ENCODE data around the gene ARHGEF38.

The ARHGEF38 gene

DNA sequence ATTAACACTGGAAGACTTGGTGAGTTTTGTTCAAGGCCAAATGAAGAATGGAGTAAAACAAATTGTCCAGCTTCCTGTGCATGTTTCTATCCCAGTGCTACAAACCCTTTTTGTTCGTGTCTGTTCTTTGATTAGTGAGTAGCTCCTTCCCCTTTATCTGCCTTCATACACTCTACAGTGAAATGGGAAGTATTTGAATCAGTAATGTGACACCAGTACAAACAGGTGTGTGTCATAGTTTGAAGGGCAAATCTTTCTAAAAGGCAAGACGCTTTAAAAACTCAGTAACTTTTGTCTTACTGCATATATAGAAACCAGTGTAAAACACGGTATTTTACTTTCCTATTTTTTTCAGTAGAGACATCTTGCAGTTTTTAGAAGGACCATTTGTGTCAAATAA lies 5.9 kb downstream of the ARHGEF38 start:
- no peak for DNase-seq (ENCODE audit: low read depth in 2 of 2)

DNA sequence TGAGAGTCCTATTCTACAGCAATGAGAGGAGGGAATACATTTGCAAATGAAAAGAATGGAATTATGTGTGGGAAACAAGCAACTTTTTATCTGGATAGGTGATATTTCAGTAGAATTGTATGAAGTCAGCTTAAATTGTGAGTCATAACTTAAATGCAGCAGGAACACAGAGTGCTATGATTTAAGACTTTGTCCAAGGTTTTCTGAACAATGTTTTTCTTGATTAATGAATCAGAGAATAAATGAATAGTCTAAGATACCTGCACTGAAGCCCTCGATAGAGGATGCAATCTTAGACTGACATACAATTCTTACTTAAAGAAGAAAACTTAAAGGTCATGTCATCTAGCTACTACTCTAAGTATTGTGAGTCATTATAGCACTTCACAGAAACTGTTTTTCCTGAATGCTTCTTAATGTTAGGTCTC lies 8.0 kb downstream of the ARHGEF38 start:
- DNase-seq (ENCODE audit: low read depth in 2 of 2): no peak

DNA sequence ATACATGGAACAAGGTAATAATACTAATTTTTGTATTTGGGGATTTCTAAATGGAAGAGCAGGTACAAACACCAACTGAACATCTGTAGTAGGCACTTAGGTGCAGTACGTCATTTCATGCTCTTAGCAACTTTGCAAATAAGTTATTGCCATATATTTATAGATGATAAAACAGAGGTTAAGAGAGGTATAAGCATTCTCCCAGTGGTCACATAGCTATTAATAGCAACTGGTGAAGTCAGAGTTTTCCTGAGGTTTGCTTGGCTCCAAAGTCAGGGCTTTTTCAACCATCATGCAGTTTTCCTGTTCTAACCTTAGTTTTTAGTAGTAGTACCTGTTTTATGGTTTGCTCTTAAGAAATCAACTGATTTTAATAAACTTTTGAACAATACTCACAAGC lies 10.9 kb downstream of the ARHGEF38 start:
- DNase-seq (ENCODE audit: low read depth in 2 of 2): no peak

DNA sequence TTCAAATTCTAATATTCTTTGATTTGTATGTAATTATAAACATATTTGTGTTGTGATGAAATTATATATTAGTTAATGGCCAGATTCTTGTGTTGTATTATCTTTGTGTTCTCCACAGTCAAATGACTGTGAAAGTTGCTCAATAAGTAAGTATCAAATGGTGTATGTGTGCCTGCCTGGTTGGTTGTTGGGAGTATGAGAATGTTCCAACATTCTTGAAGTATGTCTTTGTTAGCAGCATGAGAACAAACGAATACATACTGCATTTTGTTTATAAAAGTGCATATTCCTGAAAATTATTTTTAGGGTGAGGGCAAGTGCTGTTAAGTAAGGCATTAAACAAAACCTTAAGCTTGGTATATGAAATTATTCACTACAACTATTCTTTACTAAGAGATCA lies 16.2 kb downstream of the ARHGEF38 start:
- no peak for DNase-seq (ENCODE audit: low read depth in 2 of 2)

DNA sequence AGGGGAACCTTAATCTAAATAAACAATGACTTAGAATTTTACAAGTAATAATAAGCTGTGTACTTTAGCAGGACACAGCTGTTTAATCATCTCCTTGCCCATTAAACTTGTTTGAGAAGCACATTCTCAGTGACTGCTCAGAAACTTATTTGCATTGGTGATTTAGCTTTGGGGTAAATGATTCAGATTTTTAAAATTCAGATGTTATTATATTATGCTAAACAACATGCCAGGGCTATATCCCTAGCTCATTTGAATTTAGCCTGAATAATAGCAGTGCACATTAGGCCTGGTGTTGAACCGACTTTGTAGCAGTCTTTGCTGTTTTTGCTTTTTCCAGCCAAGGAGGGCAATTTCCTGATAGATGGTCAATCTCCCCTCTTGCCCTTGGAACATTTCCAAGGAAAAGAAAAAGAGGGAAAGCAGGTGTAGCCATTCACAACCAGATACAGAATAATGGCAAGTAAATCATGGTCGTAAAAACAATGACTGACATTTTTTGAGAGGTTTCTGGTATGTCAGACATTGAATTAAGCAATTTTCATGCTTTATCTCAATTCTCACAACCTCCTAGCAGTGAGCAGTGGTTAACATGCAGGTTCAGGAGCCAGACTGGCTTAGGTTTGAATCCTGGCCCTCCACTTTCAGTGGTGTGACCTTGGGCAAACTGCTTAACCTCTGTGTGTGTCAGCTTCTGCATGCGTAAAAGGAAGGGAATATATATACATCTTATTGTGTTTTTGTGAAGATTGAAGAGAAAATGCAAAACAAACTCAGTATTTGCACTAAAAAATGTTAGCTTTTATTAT lies 16.8 kb downstream of the ARHGEF38 start:
- no peak for DNase-seq (ENCODE audit: low read depth in 2 of 2)

DNA sequence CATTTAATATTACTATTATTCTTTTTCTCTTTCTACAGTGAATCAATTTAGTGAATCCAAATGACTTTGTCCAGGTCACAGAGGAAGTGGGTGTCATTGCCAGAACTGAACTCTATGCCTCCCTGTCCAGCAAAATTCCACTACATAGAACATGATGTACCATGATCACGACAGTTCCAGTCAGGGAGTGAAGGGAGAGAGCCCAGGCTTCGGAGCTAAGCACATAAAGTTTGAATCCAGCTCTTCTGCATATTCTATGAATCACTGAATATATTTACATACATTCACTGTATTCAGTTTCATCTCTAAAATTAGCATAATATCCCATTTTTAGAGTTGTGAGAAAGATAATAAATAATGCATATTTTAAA lies 17.4 kb downstream of the ARHGEF38 start:
- no peak for DNase-seq (ENCODE audit: low read depth in 2 of 2)

DNA sequence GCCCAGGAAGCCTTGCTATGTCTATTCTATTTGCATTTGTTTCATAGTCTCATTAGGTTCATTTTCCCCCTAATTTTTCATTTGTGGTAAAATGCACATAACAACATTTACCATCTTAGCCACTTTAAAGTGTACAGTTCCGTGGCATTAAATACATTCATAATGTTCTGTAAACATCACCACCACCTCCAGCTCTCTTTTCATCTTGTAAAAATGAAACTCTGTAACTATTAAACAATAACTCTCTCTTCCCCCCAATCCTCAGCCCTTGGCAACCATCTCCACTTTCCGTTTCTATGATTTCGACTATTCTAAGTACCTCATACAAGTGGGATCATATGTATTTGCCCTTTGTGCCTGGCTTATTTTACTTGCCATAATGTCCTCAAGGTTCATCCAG lies 19.9 kb downstream of the ARHGEF38 start:
- no peak for DNase-seq (ENCODE audit: low read depth in 2 of 2)

DNA sequence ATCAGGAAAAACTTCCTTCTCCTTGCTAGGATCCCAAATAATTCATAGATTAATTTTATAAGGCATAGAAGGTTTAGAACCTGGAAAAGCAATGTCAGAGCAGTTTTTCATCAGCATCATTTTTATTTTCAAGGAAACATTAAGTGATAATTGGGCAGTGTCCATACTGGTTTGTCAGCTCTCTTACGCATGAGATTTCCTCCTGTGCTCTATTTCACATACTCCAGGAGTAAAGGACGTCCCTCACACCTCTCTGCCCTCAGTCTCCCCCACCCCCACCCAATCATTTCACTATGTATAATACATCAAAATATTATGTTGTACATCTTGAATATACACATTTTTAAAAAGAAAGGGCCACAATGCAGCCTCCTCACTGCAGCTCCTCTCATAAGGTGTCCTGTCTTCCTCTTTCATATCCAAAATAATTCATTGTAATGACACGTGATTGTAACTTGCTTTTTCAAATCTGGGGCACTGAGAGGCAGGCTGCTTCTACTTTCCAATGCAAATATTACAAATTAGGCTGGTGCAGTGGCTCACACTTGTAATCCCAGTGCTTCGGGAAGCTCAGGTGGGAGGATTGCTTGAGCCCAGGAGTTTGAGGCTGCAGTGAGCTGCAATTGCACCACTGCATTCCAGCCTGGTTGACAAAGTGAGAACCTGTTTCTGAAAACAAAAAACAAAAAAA lies 34.4 kb downstream of the ARHGEF38 start:
- no peak for DNase-seq (ENCODE audit: low read depth in 2 of 2)

DNA sequence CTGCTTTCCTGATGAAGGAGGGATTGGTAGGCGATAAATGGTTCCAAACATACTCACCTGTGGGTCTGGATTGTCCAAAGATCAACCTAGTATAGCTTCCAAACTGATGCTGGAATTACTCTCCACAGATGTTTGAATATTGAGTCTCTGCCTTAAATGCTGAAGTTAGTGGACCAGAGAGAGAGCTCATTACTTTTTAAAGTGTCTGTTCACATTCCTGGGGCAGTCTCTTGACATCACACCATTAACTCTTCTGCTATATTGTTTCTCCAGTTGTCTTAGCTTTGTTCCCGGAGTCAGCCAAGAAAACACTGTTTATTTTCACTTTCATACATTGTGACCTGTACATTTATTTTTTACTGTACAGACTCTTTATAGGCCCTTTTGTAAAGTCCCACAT lies 35.4 kb downstream of the ARHGEF38 start:
- DNase-seq (ENCODE audit: low read depth in 2 of 2): no peak

DNA sequence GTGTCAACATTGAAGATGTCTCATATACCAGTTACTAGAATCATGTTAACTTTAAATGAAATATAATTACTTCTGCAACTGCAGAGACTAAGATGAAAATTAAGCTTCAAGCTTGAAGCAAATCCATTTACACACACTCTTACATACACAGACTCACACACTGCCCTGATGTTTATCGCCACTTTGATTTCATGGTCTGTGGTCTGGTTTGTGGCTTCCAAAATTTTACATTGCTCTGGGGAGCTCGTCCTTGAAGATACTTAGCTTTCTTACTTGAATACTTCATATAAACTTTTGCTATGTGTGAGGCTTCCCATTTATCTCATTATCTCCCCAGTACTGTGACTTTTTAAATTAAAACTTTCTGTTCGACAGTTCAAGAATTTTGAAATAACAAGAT lies 35.8 kb downstream of the ARHGEF38 start:
- DNase-seq (ENCODE audit: low read depth in 2 of 2): no peak

DNA sequence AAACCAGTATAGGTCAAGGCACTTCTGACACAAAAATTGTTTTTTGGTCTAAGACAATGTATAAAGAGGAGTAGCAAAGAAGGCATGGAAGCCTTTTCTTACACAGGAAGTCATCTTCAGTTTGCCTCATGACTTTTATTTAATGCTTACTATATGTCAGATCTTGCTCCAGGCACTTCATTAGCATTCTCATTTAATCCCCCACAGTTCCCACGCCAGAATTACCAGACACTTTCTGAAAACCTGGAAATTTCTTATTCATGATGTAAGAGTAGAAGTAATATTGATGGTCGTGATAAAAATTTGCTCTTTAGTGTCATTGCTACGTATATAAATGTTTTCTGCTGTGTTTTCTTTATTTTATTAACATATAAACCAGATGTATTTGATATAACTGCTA lies 39.2 kb downstream of the ARHGEF38 start:
- no peak for DNase-seq (ENCODE audit: low read depth in 2 of 2)

DNA sequence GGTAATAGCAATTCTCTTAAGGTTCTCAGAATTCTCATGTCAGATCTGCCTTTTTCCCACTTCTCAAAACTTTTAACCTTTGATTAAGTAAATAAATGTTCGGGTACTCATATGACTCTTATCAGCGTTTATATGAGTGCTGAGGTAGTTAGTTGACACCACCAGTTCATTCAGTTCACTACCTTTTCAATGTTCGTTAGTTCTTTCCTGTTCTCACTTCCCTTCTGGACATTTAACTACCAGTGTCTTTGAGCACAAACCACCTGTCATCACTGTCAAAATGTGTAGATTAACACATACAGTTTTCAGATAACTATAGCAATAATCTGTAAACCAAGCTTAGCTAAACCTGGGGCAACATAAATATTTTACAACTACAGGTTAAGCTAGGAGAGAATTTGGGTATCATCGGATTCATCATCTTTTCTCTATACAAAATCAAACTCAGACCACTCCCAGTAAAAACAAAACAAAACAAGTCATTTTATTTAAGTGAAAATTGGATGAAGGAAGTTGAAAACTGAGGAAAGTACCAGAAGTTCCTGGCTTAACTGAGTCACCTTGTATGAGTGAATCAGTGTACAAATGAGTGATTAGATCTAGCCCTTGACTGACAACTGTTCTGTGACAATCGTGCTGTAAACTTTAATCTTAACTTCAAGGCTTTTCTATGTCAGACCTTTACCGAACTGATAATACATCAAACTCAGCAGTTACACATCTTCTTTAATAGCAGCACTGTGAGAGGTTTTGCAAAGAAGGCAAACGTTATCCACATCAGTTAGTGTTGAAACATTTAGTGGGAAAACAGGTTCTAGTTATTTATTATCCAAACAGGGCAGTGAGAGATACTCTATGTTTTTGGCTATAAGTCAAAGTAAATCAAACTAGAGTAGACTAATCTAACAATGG lies 41.9 kb downstream of the ARHGEF38 start:
- DNase-seq (ENCODE audit: low read depth in 2 of 2): no peak

DNA sequence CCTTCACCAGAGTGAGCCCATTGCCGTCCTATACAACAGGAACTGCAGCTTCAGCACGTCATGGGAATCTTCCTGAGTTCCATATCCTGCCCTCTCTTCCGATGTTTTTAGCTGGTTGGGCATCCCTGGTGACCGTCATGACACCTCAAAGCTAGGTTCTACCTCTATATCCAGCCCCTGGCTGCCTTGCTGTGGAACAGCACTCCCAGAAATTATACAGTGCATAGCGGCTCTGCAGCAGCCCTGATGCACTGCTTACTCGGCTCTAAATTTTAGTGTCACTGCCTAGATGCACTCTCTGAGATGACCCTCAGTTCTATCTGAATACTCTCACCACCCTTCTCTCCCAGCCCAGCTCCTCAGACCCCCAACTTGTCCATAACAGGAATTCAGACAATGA lies 44.3 kb downstream of the ARHGEF38 start:
- no peak for DNase-seq (ENCODE audit: low read depth in 2 of 2)

DNA sequence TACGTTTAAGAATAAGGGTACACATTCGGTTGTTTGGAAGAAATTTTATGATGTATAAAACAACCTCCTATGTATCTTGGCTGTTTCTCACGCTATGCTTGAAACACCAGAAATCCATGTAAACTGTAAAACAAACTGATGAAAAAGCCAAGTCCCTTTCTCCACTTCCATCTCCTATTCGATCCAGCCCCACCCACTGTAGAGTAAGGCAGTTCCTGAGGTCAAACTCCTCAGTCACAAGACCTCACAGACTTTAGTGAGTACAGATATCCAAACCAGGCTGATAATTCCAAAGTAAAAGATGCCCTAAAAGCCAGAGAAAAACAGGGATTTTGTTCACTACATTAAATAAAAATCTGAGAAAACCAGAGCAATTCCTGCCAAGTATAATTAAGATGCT lies 45.6 kb downstream of the ARHGEF38 start:
- DNase-seq (ENCODE audit: low read depth in 2 of 2): no peak

DNA sequence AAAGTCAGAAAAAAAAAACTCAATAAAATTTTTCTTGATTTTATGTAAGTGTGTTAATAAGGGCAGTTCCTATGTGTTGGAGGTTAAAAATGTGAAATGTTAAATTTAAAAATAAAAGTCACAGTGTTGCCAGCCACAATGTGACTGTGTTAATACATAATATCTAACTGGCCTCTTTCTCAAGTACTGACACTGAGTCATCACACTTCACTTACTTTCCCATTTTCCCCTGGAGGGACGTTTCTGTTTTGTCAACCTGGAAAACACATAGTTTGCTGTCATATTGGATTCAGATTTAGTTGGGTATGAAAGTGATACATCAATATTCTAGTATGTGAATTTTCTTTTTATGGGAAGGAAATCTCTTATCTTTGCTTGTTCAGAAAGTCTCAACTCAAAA lies 46.4 kb downstream of the ARHGEF38 start:
- no peak for DNase-seq (ENCODE audit: low read depth in 2 of 2)

DNA sequence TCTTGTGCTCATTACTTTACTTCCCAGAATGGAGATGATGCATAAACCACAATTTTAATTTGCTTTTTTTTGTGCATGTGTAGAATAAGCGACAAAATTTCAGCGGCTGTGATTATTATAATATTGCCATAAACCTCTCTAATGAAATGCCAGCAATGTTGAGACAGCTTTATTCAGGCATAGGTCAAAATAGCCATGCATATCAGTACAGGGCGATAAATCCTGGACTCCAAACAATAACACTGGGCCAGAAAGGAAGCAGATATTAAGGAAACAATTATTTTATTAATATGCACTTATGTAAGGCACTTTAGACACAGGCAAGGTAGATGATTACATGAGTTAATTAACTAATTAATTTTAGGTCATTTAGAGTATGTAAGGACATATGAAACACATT lies 47.1 kb downstream of the ARHGEF38 start:
- no peak for DNase-seq (ENCODE audit: low read depth in 2 of 2)

DNA sequence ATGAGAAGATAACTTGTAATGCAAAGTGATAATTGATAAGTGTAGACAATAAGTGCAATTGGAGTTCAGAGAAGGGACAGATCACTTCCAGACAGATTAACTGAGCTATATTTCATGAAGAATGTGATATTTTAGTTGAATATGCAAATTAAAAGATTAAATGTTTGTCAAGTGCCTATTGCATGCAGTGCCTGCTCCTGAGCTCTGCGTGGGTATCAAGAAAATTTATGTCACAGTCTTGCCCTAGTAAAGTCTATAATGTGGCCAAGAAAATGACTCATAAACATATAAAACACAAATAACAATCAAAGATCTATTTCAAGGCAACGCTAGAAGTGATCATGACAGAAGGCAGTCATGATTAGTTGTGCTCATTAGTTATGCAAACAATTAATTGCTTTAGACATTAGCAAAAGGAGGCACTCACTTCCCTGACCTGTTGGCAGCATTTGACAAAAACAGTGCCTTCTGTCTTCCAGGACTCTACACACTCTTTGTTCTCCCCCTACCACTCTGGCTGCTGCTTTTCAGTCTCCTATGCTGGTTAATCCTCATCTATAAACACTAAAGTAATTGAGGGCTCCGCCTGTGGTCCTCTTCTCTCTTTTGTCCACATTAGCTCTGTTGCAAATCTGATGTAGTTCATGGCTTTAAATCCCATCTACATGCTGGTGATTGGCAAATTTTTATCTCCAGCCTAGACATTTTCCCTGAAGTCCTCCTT lies 47.7 kb downstream of the ARHGEF38 start:
- DNase-seq (ENCODE audit: low read depth in 2 of 2): no peak

DNA sequence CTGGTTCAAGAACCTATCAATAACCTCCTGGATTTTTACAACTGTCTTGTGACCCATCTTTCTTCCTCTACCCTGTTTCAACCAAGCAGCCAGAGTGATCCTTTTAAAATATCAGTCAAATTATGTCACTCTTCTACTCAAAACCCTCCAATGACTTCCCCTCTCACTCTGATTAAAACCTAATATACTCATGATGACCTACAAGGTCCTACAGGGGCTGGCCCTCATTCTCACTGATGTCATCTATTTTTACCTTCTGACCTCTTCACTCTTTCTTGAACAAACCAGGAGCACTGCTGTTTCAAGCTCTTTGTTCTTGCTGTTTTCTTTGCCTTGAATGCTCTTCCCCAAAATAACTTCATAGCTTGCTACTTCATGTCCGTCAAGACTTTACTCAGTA lies 48.5 kb downstream of the ARHGEF38 start:
- no peak for DNase-seq (ENCODE audit: low read depth in 2 of 2)

DNA sequence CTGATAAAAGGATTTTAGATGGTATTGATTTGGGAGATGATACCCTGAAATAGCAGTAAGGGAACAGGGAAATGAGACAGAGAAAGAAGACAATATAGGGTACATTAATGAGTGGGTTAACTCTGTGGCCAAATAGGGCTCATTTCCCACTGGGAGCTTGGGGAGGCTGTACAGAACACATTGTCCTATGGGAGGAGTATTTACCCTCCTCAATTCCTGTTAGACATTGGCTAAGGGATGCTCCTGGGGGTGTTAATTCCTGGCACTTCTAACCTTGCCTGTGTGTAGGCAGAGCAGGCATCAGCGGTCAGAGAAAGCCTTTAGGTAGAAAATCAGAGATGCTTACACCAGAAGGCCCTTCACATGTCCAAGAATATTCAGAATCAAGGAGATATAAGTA lies 49.0 kb downstream of the ARHGEF38 start:
- DNase-seq (ENCODE audit: low read depth in 2 of 2): no peak

DNA sequence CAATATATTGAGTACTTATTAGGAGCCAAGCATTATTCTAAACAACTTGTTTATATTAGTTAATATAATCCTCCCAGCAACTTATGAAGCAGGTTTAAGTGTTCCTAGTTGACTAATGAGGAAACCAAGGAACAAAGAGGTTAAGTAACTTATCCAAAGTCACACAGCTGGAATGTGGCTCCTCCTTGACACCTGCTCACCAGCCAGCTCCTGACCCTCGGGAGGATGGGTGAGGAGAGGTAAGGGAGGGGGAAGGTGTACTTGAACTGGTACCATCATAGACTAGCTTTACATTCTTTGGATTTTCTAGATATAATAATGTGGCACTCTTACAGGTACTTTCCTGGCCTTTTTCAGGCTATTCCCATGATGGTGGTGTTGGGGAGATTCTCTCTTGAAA lies 50.7 kb downstream of the ARHGEF38 start:
- DNase-seq (ENCODE audit: low read depth in 2 of 2): no peak

DNA sequence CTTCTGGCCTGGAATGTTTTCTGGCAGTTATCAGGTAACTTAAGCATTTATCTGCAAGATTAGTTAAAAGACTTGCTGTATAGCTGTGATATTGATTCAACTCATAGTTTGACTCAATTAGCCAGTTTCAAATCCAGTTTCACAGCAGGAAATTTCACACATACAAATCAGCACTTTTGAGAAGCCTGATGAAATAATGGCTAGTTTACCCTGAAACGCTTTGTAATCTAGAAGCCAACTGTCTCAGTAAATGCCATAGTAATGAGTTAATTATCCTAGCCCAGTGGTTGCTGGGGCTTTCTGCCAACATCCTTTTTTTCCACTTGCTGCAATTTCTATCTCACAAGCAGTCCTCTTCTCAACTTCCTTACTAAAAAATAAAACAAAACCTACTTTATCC lies 53.1 kb downstream of the ARHGEF38 start:
- DNase-seq (ENCODE audit: low read depth in 2 of 2): no peak

DNA sequence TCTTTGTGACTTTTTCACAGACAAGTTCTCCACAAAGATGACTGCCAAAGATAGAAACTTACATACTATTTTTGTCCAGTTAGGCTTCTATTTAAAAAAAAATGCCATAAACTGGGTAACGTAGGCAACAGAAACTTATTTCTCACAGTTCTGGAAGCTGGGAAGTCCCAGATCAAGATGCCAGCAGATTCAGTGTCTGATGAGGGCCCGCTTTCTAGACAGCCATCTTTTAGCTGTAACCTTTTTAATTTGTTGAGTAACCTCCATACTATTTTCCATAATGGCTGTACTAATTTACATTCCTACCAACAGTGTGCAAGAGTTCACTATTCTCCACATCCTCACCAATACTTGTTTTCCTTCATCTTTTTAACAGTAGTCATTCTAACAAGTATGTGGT lies 55.5 kb downstream of the ARHGEF38 start:
- no peak for DNase-seq (ENCODE audit: low read depth in 2 of 2)

Data from fibroblast of skin of left quadriceps (primary cell).